Ishikawa (cell line): Measurements from ENCODE around the gene ACR.

ENCODE experiments used
- CEBPB ChIP-seq: IDR thresholded peaks from 2 replicates; pipeline ENCODE4 v1.6.1; 2012
- CREB1 ChIP-seq: IDR thresholded peaks from 2 replicates; pipeline ENCODE4 v1.6.1; 2012; ENCODE audit warnings: low read depth
- EP300 ChIP-seq: IDR thresholded peaks from 2 replicates; pipeline ENCODE4 v1.6.1; 2012; ENCODE audit warnings: borderline replicate concordance
- NFIC ChIP-seq: IDR thresholded peaks from 2 replicates; pipeline ENCODE4 v1.6.1; 2012
- REST ChIP-seq: IDR thresholded peaks from 2 replicates; pipeline ENCODE4 v1.6.1; 2012; ENCODE audit warnings: low read depth, mild to moderate bottlenecking
- TAF1 ChIP-seq: IDR thresholded peaks from 2 replicates; pipeline ENCODE4 v1.6.1; 2012; ENCODE audit warnings: low read depth, mild to moderate bottlenecking
- ZBTB7A ChIP-seq: IDR thresholded peaks from 2 replicates; pipeline ENCODE4 v1.6.1; 2012; ENCODE audit warnings: low read depth
- TF ChIP-seq, protein P1 (sequence below): IDR thresholded peaks from 2 replicates; pipeline ENCODE4 v1.6.1; 2012

- TF ChIP-seq REST (no peak), ZBTB7A (no peak), CEBPB (no peak), NFIC (no peak), EP300 (no peak), CREB1 (no peak), TAF1 (no peak)
- TF ChIP-seq, protein P1, sequence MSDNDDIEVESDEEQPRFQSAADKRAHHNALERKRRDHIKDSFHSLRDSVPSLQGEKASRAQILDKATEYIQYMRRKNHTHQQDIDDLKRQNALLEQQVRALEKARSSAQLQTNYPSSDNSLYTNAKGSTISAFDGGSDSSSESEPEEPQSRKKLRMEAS, result no peak
Measured at GRCh38 chr22:50739279-50739691, 1.3 kb downstream of the ACR start.
